Right atrium auricular region (tissue), 2 donors: ENCODE measurements around the gene MANBA. TPM values are rescaled to one million over a fixed set of nuclear protein-coding genes. Genes with fewer than 3 reads are reported as not detected.

Source experiments
- DNase-seq: peaks from one replicate; pipeline ENCODE4 v3.0.0-alpha.2; 2019; ENCODE audit warnings: low spot score
- H3K27ac ChIP-seq, 2 donors: fragments of 200-600 bp; sonication (generic); 1 replicate in 1 of 2; 2 replicates in 1 of 2; pipeline ENCODE4 v1.5.1; 2016 to 2019
- H3K27me3 ChIP-seq, 2 donors: fragments of 200-600 bp; sonication (generic); one replicate each; pipeline versions ENCODE4 v1.5.1 to v1.6.0; 2017 to 2019
- H3K36me3 ChIP-seq: fragments of 200-600 bp; sonication (generic); one replicate; pipeline ENCODE4 v1.5.1; 2016
- H3K4me1 ChIP-seq, 2 donors: fragments of 200-600 bp; sonication (generic); one replicate each; pipeline versions ENCODE4 v1.5.1 to v1.6.0; 2017 to 2019
- H3K4me3 ChIP-seq, 2 donors: fragments of 200-600 bp; sonication (generic); 1 replicate in 1 of 2; 2 replicates in 1 of 2; pipeline ENCODE4 v1.5.1; 2017 to 2019; ENCODE audit warnings: mild to moderate bottlenecking in 1 of 2, moderate library complexity in 1 of 2
- H3K9me3 ChIP-seq, 2 donors: fragments of 200-600 bp; sonication (generic); one replicate each; pipeline ENCODE4 v1.5.1; 2019
- CTCF ChIP-seq, 2 donors: fragments of 200-600 bp; sonication (generic); IDR thresholded peaks; one replicate each; pipeline ENCODE4 v1.5.1; 2019; ENCODE audit warnings: antibody characterized with exemption in 2 of 2
- total RNA-seq, 2 donors: library from RNA; depleted of rRNA; stranded (reverse); fragments of >200 nt; gene quantifications; one replicate each; pipeline ENCODE4 v1.1.0, GENCODE V29; 2016

MANBA gene
- total RNA-seq, 2 donors from 2014 or later: 26.9 to 41.6 TPM

- Histone ChIP-seq H3K36me3 (peaks cover 9% of the 10 kb centered on the region), H3K9me3 (no peaks in the 10 kb centered on the region), H3K4me1 (no peaks in the 10 kb centered on the region), H3K27me3 (no peaks in the 10 kb centered on the region), H3K27ac (no peak overlapping the region), H3K4me3 (no peak overlapping the region)
- no peak for TF ChIP-seq CTCF (IDR thresholded peaks at IDR 0.05)
- no peak for DNase-seq
Observed at GRCh38 chr4:102696758-102697157, 64.0 kb downstream of the MANBA start.

- Histone ChIP-seq H3K27ac (no peak overlapping the region), H3K27me3 (no peaks in the 10 kb centered on the region), H3K4me3 (no peak overlapping the region), H3K4me1 (no peaks in the 10 kb centered on the region), H3K9me3 (no peaks in the 10 kb centered on the region), H3K36me3 (peaks cover 9% of the 10 kb centered on the region)
- TF ChIP-seq CTCF (IDR thresholded peaks at IDR 0.05): no peak
- DNase-seq: no peak
Observed at GRCh38 chr4:102694791-102695190, 66.0 kb downstream of the MANBA start.

GRCh38 chr4:102693861-102694260 is 66.9 kb downstream of the MANBA start:
- TF ChIP-seq CTCF (IDR thresholded peaks at IDR 0.05): no peak
- Histone ChIP-seq H3K4me3 (no peak overlapping the region), H3K27ac (no peak overlapping the region), H3K36me3 (peaks cover 9% of the 10 kb centered on the region), H3K27me3 (no peaks in the 10 kb centered on the region), H3K4me1 (no peaks in the 10 kb centered on the region), H3K9me3 (no peaks in the 10 kb centered on the region)
- DNase-seq: no peak

DNA sequence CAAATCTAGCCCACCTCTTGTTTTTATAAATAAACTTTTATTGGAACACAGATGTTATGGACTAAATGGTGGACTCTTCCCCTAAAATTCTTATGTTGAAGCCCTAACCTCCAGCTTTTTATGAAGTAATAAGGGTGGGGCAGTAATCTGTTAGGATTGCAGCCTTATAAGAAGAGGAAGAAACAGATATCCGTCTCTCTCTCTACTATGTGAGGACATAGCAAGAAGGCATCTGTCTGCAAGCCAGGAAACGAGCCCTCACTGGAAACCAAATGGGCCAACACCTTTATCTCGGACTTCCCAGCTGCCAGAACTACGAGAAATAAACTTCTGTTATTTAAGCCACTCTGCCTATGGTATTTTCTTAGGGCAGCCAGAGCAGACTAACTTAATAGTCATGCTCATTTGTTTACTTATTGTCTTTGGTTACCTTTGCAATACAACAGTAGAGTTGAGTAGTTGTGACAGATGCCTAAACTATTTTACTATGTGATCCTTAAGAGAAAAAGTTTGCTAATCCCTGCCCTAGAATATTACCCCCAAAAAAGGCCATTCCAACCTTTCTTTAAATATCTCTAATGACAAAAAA is 67.4 kb downstream of the MANBA start:
- no peak for TF ChIP-seq CTCF (IDR thresholded peaks at IDR 0.05)
- H3K9me3 ChIP-seq: no peaks in the 10 kb centered on the region
- H3K27me3 ChIP-seq: no peaks in the 10 kb centered on the region
- H3K4me3 ChIP-seq: no peak overlapping the region
- DNase-seq: no peak
- peaks cover 9% of the 10 kb centered on the region for H3K36me3 ChIP-seq
- no peak overlapping the region for H3K27ac ChIP-seq
- H3K4me1 ChIP-seq: no peaks in the 10 kb centered on the region

- no peak overlapping the region for H3K4me3 ChIP-seq
- peaks cover 9% of the 10 kb centered on the region for H3K36me3 ChIP-seq
- DNase-seq: no peak
- H3K27me3 ChIP-seq: no peaks in the 10 kb centered on the region
- no peak overlapping the region for H3K27ac ChIP-seq
- H3K4me1 ChIP-seq: no peaks in the 10 kb centered on the region
- no peaks in the 10 kb centered on the region for H3K9me3 ChIP-seq
- no peak for TF ChIP-seq CTCF (IDR thresholded peaks at IDR 0.05)
Observed at GRCh38 chr4:102692474-102692873, 68.3 kb downstream of the MANBA start.

- H3K4me1 ChIP-seq: no peaks in the 10 kb centered on the region
- H3K4me3 ChIP-seq: no peak overlapping the region
- no peak overlapping the region for H3K27ac ChIP-seq
- DNase-seq: no peak
- no peak for TF ChIP-seq CTCF (IDR thresholded peaks at IDR 0.05)
- no peaks in the 10 kb centered on the region for H3K9me3 ChIP-seq
- H3K36me3 ChIP-seq: no peaks in the 10 kb centered on the region
- no peaks in the 10 kb centered on the region for H3K27me3 ChIP-seq
Observed at GRCh38 chr4:102687982-102688433, 72.8 kb downstream of the MANBA start.
